Measurements from ENCODE around the gene GPR180.

DNA sequence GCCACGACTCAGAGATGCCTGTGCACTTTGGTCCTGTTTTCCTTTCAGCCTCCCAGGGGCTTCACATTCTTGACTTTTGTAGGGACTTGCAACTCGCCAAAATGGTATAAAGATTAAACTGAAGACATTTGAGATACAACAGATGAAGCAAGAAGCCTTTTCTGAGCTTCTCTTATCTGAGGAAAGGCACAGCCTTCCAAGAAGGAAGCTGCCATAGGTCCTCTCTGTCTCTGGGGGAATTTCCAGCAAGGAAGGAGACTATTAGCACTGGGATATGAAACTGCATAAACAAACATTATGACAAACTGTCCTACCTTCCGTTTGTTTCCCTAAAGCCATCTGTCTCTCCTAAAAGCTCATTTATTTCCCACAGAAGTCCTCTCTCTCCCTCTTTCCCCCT is 45.0 kb upstream of the GPR180 start:
- TF ChIP-seq EZH2 (IDR thresholded peaks at IDR 0.05; ENCODE audit: borderline replicate concordance, low read depth, low read length, poor library complexity, severe bottlenecking), result no peak
- TF ChIP-seq, protein P1, sequence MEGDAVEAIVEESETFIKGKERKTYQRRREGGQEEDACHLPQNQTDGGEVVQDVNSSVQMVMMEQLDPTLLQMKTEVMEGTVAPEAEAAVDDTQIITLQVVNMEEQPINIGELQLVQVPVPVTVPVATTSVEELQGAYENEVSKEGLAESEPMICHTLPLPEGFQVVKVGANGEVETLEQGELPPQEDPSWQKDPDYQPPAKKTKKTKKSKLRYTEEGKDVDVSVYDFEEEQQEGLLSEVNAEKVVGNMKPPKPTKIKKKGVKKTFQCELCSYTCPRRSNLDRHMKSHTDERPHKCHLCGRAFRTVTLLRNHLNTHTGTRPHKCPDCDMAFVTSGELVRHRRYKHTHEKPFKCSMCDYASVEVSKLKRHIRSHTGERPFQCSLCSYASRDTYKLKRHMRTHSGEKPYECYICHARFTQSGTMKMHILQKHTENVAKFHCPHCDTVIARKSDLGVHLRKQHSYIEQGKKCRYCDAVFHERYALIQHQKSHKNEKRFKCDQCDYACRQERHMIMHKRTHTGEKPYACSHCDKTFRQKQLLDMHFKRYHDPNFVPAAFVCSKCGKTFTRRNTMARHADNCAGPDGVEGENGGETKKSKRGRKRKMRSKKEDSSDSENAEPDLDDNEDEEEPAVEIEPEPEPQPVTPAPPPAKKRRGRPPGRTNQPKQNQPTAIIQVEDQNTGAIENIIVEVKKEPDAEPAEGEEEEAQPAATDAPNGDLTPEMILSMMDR (conservative IDR thresholded peaks at IDR 0.05; ENCODE audit: low read depth, low read length), result no peak

All from A673 (cell line).